PC-3 (cell line): ENCODE results near the gene ZNF354C. TPM values are rescaled to one million over a fixed set of nuclear protein-coding genes. Genes with fewer than 3 reads are reported as not detected.

Experiments
- ATAC-seq: fragments of 200-7000 bp; cut with Tn5 transposase; 2 replicates; pipeline ENCODE4 v1.9.1; 2020; ENCODE audit warnings: mild to moderate bottlenecking, moderate library complexity
- BruUV-seq: library from RNA; stranded (reverse); fragments of 400-500 nt; replicated peaks from 2 replicates; lab custom pipeline; 2021; lab: Mats Ljungman, UMichigan
- CTCF ChIA-PET: fragments of 300-600 bp; sonication (Branson Sonifier 250); formaldehyde crosslinking; loops from one replicate; lab custom pipeline; 2022; ENCODE audit warnings: antibody characterized with exemption; lab: Charles Lee
- POLR2A ChIA-PET: fragments of 300-600 bp; sonication (Branson Sonifier 250); formaldehyde crosslinking; loops from one replicate; lab custom pipeline; 2022; ENCODE audit warnings: antibody characterized with exemption; ENCODE audit not compliant: unreplicated experiment; lab: Charles Lee
- DNase-seq: peaks from one replicate; pipeline ENCODE4 v3.0.0-alpha.2; 2015
- H2AFZ ChIP-seq: fragments of 300-600 bp; sonication (generic); 2 replicates; pipeline ENCODE4 v1.6.0; 2016; ENCODE audit warnings: antibody characterized with exemption, low read length
- H3F3A ChIP-seq: fragments of 300-600 bp; sonication (generic); one replicate; pipeline ENCODE4 v1.6.0; 2017; ENCODE audit warnings: antibody characterized with exemption, low read length, control low read depth, mild to moderate bottlenecking; ENCODE audit not compliant: unreplicated experiment
- H3K27ac ChIP-seq: fragments of 300-600 bp; sonication (generic); 2 replicates; pipeline ENCODE4 v1.5.1; 2016; ENCODE audit warnings: mild to moderate bottlenecking, low read length
- H3K27me3 ChIP-seq: fragments of 300-600 bp; sonication (generic); 2 replicates; pipeline ENCODE4 v1.6.1; 2016; ENCODE audit warnings: low read length, mixed read lengths
- H3K36me3 ChIP-seq: fragments of 300-600 bp; sonication (generic); 2 replicates; pipeline ENCODE4 v1.6.1; 2016; ENCODE audit warnings: low read depth, mixed run types, low read length, mixed read lengths
- H3K4me1 ChIP-seq: fragments of 300-600 bp; sonication (generic); 2 replicates; pipeline ENCODE4 v1.5.1; 2016; ENCODE audit warnings: low read length; ENCODE audit not compliant: insufficient read depth
- H3K4me2 ChIP-seq: fragments of 300-600 bp; sonication (generic); 2 replicates; pipeline ENCODE4 v1.6.0; 2016; ENCODE audit warnings: low read length
- H3K4me3 ChIP-seq: fragments of 300-600 bp; sonication (generic); 2 replicates; pipeline ENCODE4 v1.5.1; 2016; ENCODE audit warnings: mild to moderate bottlenecking, low read length, mixed read lengths
- H3K79me2 ChIP-seq: fragments of 300-600 bp; sonication (generic); 2 replicates; pipeline ENCODE4 v1.6.1; 2017; ENCODE audit warnings: low read length, mixed read lengths
- H3K9ac ChIP-seq: fragments of 300-600 bp; sonication (generic); 2 replicates; pipeline ENCODE4 v1.6.0; 2016; ENCODE audit warnings: mild to moderate bottlenecking, low read length
- H3K9me2 ChIP-seq: fragments of 300-600 bp; sonication (generic); replicated peaks from 2 replicates; pipeline ENCODE4 v1.6.1; 2016; ENCODE audit warnings: mixed run types, low read length, mixed read lengths
- H3K9me3 ChIP-seq: fragments of 300-600 bp; sonication (generic); 2 replicates; pipeline ENCODE4 v1.6.1; 2016; ENCODE audit warnings: low read length, mixed read lengths
- H4K20me1 ChIP-seq: fragments of 300-600 bp; sonication (generic); 2 replicates; pipeline ENCODE4 v1.6.1; 2016; ENCODE audit warnings: low read length, mixed read lengths
- EZH2 ChIP-seq: fragments of 300-600 bp; sonication (generic); IDR thresholded peaks from one replicate; pipeline ENCODE4 v1.6.1; 2017; ENCODE audit warnings: antibody characterized with exemption, mild to moderate bottlenecking, low read length; ENCODE audit not compliant: unreplicated experiment
- EZH2phosphoT487 ChIP-seq: fragments of 300-600 bp; sonication (generic); IDR thresholded peaks from 2 replicates; pipeline ENCODE4 v1.6.1; 2018; ENCODE audit warnings: mild to moderate bottlenecking, antibody characterized with exemption, low read length, borderline replicate concordance
- intact Hi-C: fragments of 100-400 bp; cut with micrococcal nuclease; formaldehyde crosslinking; loops from 2 replicates; pipeline ENCODE4 v1.9.0; 2023
- total RNA-seq: library from RNA; depleted of rRNA; stranded (reverse); fragments of >200 nt; gene quantifications from 2 replicates; pipeline ENCODE4 v1.2.3, GENCODE V29; 2014
- TF ChIP-seq, protein P1 (sequence below): fragments of 300-600 bp; sonication (generic); conservative IDR thresholded peaks from 2 replicates; pipeline ENCODE4 v1.5.1; 2017; ENCODE audit warnings: antibody characterized with exemption, low read depth, mild to moderate bottlenecking, low read length

The ZNF354C gene
- total RNA-seq, 1 experiment from 2014 or later: not detected

DNA sequence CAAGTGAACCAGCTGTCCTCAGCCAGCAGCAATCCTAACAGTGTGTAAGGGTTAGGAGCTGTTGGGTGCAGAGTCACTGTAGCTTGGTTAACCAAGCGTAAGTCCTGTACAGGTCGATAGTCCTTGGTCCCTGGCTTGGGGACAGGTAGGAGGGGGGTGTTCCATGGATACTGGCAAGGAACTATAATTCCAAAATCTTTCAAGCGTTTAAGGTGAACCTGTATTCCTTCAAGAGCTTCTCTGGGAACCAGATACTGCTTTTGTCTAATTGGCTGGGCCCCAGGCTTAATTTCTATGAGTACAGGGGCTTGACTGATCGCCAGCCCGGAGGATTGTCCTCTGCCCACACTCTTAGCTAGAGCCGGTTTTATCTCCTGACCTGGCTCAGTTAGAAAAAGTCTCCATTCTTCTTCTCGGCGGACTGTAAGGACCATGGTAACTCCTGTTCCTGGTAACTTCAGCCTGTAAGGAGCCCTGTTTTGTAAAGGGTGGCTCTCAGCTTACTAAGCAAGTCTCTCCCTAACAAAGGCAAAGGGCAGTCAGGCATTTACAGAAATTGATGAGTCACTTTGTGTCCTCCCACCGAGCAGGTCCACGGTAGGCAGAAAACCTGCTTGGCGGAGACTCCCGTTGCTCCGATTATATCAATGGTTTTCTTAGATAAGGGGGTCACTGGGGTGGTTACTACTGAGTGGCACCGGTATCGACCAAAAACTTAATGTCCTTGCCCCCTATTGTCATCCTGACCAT, 6.0 kb upstream of the ZNF354C start:
- Histone ChIP-seq H3K4me1 (no peaks in the 10 kb centered on the region), H2AFZ (no peak overlapping the region), H3F3A (no peaks in the 10 kb centered on the region), H3K4me2 (no peak overlapping the region), H4K20me1 (no peaks in the 10 kb centered on the region), H3K4me3 (no peak overlapping the region), H3K9me2 (no peaks in the 10 kb centered on the region), H3K27ac (no peak overlapping the region), H3K27me3 (no peaks in the 10 kb centered on the region), H3K9me3 (no peaks in the 10 kb centered on the region), H3K9ac (no peak overlapping the region), H3K36me3 (no peaks in the 10 kb centered on the region), H3K79me2 (no peaks in the 10 kb centered on the region)
- CTCF ChIA-PET: no interaction called here
- no peak for ATAC-seq
- BruUV-seq: no TSS peak
- POLR2A ChIA-PET: no interaction called here
- intact Hi-C loops: no loop called here
- DNase-seq: no peak
- TF ChIP-seq EZH2phosphoT487 (no peak), EZH2 (no peak)
- TF ChIP-seq, protein P1, sequence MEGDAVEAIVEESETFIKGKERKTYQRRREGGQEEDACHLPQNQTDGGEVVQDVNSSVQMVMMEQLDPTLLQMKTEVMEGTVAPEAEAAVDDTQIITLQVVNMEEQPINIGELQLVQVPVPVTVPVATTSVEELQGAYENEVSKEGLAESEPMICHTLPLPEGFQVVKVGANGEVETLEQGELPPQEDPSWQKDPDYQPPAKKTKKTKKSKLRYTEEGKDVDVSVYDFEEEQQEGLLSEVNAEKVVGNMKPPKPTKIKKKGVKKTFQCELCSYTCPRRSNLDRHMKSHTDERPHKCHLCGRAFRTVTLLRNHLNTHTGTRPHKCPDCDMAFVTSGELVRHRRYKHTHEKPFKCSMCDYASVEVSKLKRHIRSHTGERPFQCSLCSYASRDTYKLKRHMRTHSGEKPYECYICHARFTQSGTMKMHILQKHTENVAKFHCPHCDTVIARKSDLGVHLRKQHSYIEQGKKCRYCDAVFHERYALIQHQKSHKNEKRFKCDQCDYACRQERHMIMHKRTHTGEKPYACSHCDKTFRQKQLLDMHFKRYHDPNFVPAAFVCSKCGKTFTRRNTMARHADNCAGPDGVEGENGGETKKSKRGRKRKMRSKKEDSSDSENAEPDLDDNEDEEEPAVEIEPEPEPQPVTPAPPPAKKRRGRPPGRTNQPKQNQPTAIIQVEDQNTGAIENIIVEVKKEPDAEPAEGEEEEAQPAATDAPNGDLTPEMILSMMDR: no peak

DNA sequence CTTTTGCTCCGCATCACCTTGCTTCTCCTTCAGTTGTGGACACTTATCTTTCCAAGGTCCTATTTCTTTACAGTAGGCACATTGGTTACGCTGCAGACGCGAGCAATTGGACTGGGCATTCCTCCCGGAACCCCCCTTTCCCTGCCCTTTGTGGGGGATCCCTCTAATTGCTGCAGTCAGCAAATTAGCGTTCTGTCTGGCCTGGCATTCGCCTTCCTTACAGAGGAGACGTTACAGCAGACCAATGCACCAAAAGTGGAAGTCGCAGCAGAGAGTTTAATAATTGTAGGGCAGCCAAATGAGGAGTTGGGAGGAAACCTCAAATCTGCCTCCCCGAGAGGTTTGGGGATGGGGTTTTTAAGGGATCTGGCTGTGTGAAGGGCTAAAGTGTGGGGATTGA, 5.3 kb upstream of the ZNF354C start:
- Histone ChIP-seq H4K20me1 (no peaks in the 10 kb centered on the region), H2AFZ (no peak overlapping the region), H3K4me3 (no peak overlapping the region), H3K9me3 (no peaks in the 10 kb centered on the region), H3K4me1 (no peaks in the 10 kb centered on the region), H3K27me3 (no peaks in the 10 kb centered on the region), H3K9ac (no peak overlapping the region), H3K4me2 (no peak overlapping the region), H3K9me2 (no peaks in the 10 kb centered on the region), H3K79me2 (no peaks in the 10 kb centered on the region), H3K27ac (no peak overlapping the region), H3K36me3 (no peaks in the 10 kb centered on the region), H3F3A (no peaks in the 10 kb centered on the region)
- DNase-seq (no peak), ATAC-seq (no peak)
- intact Hi-C loops: no loop called here
- no peak for TF ChIP-seq EZH2phosphoT487
- ChIA-PET POLR2A (no interaction called here), CTCF (no interaction called here)
- BruUV-seq: no TSS peak

DNA sequence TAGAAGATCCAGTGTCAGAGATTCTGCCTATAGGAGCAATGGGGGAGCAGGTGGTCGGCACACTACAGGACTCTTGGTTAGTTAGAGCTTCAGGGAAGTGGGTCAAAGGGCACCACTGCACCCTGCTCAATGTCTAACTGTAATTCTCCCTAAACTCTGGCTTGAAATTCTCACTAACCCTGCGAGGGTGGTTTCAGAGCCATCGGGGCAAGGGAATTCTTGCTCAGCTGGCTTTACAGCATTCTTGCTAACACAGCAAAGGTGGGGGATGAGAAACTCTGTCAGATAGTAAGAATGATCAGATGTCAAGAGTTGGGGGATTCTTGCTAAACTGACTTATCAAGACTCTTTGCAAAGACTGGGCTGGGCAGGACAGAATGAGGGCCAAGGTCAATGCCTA, 4.7 kb upstream of the ZNF354C start:
- H4K20me1 ChIP-seq: no peaks in the 10 kb centered on the region
- no peak overlapping the region for H3K9ac ChIP-seq
- intact Hi-C loops: no loop called here
- no peak for TF ChIP-seq EZH2
- TF ChIP-seq, protein P1: no peak
- TF ChIP-seq EZH2phosphoT487: no peak
- no peaks in the 10 kb centered on the region for H3K36me3 ChIP-seq
- no peaks in the 10 kb centered on the region for H3K9me2 ChIP-seq
- H2AFZ ChIP-seq: no peak overlapping the region
- no peaks in the 10 kb centered on the region for H3K9me3 ChIP-seq
- POLR2A ChIA-PET: no interaction called here
- H3K4me1 ChIP-seq: no peaks in the 10 kb centered on the region
- no TSS peak for BruUV-seq
- no peak overlapping the region for H3K27ac ChIP-seq
- ATAC-seq (no peak), DNase-seq (no peak)
- H3F3A ChIP-seq: no peaks in the 10 kb centered on the region
- H3K4me2 ChIP-seq: no peak overlapping the region
- H3K4me3 ChIP-seq: no peak overlapping the region
- CTCF ChIA-PET: no interaction called here
- H3K79me2 ChIP-seq: no peaks in the 10 kb centered on the region
- H3K27me3 ChIP-seq: no peaks in the 10 kb centered on the region
